ENCODE results near the gene MORN5.

Gene MORN5

DNA sequence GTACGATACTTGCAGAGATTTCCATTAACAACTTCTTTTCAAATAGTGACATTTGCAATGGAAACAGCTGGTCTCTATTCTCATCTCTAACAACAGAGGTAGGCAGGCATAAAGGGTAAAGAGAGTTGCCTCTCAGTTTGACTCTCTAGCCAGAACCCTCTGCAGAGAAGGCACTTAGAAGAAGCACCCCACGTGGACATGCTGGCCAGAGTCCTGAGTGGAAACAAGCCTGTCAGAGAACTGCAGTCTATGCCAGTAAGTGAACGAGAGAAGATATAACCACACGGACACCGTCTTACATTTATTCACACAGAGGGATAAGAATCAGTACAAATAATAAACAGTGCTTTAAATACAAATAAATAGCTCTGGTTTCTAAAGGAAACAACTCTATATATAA, 80.0 kb downstream of the MORN5 start:
- Mint-ChIP-seq H3K27ac (no peak overlapping the region), H3K4me3 (no peak overlapping the region)
- DNase-seq = no peak

DNA sequence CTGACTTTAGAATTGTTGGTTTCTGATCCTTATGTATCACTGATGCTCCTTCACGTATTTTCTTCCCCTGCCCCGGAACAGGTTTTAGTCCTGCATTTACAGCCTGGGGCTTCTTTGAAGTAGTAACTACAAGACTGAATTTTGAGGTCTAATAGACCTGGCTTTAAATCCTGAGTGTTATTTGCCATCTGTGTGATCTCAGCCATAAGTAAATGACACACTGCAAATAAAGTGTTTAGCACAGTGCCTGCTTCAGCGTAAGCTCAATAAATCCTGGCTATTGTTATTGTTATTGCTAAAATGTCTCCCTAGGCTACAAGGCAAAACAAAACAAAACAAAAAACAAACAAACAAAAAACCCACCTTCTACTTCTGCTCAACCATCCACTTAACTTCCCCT, 84.6 kb downstream of the MORN5 start:
- H3K9me3 Mint-ChIP-seq = no peaks in the 10 kb centered on the region
- ATAC-seq (no peak), DNase-seq (no peak)
- peak overlapping the region in 1 of 2 donors; percentile 54 for H3K27ac Mint-ChIP-seq
- H3K4me1 Mint-ChIP-seq = no peaks in the 10 kb centered on the region
- H3K27me3 Mint-ChIP-seq = no peaks in the 10 kb centered on the region
- H3K4me3 Mint-ChIP-seq = no peak overlapping the region

More for the DNA sequence above, 80.0 kb downstream of the MORN5 start:
- ATAC-seq = no peak
- Mint-ChIP-seq H3K27me3 (no peaks in the 10 kb centered on the region), H3K4me1 (no peaks in the 10 kb centered on the region), H3K9me3 (no peaks in the 10 kb centered on the region)

DNA sequence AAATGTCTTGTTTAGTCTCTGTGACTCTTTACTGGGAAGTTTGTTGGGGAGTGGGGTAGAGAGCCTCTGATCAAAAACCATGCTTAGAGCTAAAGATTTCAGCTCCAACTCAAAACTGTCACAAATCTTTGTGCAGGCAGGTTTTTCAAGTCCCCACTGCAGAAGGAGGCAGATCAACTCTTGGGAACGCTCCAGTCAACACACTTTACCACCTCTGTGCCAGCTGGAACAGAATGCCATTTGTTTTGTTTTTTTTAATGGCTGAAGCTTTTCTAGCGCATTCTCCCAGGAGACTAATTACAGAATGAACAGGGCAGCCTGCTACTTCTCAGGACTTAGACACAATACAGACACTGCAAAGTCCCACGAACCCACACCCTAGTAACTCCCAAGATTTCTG, 87.0 kb downstream of the MORN5 start:
- H3K4me1 Mint-ChIP-seq = no peaks in the 10 kb centered on the region
- no peaks in the 10 kb centered on the region for H3K9me3 Mint-ChIP-seq
- no peak overlapping the region for H3K27ac Mint-ChIP-seq
- DNase-seq (no peak), ATAC-seq (no peak)
- H3K27me3 Mint-ChIP-seq = no peaks in the 10 kb centered on the region
- H3K4me3 Mint-ChIP-seq = no peak overlapping the region

GRCh38 chr9:122248448-122248865, 88.7 kb downstream of the MORN5 start:
- Mint-ChIP-seq H3K27ac (peak overlapping the region in 1 of 2 donors; percentile 4), H3K4me3 (no peak overlapping the region), H3K4me1 (no peaks in the 10 kb centered on the region), H3K27me3 (no peaks in the 10 kb centered on the region), H3K9me3 (no peaks in the 10 kb centered on the region)
- ATAC-seq = no peak
- no peak for DNase-seq

Measured in stimulated activated naive CD8-positive, alpha-beta T cell treated with anti-CD3 and anti-CD28 coated beads, Interleukin-15, amount 100 ng/mL, for 72 hours (primary cell).